ENCODE data around the gene AP2A2.
A peak's percentile ranks its signal among the peaks of the same experiment; 100 is the strongest.

Gene AP2A2

DNA sequence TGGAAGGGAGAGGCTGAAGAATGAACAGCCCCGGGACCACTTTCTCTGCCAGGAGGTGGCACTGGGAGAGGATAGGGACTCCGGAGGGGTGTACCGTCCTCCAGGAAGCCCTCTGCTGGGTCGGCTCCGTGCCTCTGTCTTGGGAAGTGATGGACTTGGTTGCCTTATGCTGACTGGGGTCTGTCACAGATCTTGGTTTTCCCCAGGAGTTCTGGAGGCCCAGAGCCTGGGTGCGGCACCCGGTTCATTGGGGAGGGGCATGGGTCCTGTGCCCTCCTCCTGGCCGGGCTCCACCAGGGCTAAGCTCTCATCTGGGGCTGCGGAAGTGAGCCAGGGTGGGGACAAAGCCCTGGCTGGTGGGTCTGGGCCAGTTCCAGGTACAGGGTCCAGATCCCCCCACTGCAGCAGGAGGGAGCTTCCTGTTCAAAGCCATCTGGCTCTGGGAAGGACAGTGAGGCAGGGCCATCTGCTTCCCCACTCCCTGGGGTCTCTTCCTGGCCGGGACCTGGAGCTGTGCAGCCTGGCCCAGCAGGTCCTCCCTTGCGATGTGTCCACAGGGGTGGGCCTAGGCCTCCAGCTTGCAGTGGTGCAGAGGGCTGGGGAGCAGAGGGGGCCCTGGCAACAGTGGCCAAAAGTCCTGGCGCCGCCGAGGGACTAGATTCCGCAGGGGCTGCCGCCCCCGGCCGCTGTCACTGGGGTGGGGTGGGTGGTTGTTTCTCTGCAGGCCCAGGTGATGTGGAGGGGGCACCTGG is 1.1 kb upstream of the AP2A2 start:
- DNase-seq (ENCODE audit: low spot score), result no peak

DNA sequence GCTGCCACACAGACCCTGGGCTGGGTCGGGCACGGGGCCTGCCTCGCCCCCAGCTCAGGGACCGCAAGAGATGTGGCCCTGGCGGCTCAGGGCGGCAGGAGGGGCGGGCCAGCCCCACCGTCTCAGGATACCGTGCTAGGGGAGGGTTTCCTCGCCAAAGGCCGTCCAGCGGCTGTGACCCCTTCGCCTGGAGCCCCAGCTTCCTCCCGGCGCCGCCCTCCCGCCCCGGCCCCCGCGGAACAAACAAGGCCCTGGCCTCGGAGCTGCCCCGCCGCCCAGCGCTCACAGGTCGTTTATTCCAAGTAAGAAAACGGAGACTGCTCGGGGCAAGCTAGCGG is 543 bp upstream of the AP2A2 start:
- no peak for DNase-seq (ENCODE audit: low spot score)

DNA sequence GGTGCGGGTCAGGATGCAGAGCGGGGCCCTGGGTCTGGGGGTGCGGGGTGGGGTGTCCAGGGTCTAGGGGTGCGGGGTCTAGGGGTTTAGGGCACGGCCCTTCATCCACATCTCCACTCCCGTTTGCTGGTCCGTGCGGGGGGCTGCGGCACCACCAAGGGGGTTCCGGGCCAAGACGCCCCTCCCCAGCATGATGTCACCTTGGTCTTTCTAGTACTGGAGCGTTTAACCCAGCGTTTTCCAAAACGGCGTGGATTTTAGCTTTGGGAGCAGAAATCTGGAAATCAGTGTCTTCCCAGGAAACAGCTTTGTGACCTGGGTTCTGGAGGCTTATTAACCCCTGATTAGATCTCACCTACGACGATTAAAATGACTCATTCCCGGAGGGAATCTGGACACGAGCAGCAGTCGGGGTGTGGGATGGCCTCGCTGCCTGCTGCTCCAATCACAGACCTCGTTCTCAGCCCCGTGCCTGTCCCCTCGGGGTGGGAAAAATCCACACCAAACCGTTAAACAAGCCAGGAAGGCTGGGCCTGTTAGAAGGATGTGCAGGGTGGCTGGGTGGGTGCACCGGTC is 759 bp downstream of the AP2A2 start:
- DNase-seq (ENCODE audit: low spot score), result peak; percentile 53

DNA sequence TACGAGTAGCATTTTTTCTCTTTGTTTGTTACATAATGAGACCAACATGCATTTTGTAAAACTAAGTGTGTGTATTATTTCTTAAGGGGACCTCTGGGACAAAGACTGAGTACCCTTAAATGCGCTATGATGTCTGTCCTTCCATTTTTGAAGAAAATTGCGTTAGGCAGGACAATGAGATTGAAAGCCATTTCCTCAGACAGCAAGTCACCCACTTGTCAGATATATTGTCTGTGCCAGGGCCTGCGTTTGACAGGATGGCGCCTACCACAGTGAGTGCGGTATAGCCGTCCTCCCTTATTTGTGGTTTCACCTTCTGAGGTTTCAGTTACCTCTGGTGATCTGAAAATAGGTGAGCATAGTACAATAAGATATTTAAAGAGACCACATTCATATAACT is 2.2 kb downstream of the AP2A2 start:
- no peak for DNase-seq (ENCODE audit: low spot score)

DNA sequence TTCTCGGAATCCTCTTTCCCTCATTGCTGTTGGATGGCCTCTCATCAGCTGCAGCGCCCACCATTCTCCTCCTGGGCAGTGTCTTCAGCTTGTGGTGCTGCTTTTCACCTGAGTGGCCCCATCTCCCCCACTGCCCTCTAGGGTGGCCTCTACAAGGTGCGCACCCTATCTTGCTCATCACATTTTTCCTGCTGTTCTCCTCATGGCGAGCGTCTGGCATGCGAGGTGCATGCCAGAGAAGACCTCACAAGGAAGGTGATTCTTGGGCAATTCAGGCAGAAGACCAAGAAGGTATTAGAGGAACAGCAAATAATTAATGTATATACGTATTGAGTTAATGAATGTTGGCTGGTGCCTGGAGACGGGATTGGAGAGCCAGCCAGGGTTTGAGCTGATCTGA is 3.1 kb downstream of the AP2A2 start:
- no peak for DNase-seq (ENCODE audit: low spot score)

DNA sequence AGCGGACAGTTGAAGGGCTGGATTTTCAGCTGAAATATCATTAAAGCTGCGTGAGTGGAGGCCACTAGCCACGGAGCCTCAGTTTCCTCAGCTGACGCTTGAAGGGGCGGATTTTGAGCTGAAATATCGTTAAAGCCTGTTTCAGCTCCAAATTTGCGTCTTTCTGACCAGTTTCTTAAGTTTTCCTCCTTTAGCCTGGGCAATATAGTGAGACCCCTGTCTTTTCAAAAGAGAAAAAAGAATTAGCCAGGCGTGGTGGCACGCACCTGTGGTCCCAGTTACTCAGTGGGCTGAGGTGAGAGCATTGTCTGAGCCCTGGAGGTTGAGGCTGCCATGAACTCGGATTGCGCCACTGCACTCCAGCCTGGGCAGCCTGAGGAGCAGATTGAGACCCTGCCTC is 3.7 kb downstream of the AP2A2 start:
- no peak for DNase-seq (ENCODE audit: low spot score)

DNA sequence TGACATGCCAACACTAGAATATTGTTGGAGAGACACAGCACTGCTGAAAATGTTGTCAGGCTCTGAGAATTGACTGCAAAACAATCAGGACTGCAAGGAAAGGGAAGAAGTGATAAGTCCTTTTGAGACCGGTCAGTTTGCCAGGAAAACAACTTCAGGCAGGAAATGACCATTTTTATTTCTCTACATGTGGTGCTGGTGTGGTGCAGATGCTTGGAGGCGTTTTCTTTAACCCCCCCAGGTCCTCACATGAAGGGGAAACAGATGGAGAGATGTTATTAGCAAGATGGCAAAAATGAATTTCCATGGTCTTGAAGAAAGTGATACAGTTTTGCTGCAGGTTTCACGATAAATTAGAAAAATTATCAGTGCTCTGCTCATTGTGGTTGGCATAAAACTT is 5.7 kb downstream of the AP2A2 start:
- DNase-seq (ENCODE audit: low spot score), result no peak

DNA sequence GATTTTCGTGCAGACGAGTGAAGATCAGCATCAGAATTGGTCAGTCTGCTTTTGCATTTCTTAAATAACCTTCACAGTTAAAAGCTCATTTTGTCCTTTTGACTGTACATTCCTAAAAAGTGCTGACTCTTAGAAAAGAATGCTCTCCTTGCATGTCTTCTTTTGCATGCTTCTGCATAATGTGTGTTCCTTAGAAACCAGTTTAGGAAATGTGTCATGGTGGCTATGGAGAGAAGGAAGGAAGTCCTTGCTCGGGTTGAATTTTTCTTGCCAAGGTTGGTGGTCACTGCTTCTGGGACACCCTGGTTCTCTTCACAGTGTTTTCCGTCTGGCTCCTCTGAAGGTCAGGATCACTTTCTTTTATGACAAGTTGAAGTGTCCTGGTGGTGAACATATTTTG is 6.8 kb downstream of the AP2A2 start:
- no peak for DNase-seq (ENCODE audit: low spot score)

DNA sequence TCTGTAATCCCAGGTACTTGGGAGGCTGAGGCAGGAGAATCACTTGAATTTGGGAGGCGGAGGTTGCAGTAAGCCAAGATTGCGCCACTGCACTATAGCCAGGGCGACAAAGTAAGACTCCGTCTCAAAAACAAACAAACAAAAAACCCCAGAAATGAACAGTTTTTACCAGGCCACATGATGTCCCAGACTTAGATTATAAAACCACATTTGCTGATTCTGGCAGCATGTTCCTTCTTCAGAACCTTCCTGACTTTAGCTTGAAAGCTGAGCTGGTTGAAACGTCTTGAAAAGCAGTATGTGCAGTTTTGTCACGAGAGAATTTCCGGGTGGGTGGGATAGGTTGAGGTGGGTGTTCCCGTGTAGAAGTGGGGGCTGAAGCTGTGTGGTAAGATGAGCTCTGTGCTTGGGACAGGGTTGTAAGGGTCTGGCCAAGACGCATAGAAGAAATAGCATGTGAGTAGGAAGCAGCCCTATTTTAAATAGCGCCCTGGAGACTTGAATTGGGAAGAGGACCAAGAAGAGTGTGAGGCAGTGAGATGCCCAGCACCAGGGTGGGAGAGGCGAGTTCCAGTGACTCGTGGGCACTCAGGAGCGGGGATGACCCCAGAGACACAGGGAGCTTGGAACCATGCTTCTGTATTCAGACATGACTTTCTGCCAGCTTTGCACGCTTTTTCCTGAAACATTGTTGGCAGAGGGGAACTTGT is 7.6 kb downstream of the AP2A2 start:
- DNase-seq (ENCODE audit: low spot score), result no peak

DNA sequence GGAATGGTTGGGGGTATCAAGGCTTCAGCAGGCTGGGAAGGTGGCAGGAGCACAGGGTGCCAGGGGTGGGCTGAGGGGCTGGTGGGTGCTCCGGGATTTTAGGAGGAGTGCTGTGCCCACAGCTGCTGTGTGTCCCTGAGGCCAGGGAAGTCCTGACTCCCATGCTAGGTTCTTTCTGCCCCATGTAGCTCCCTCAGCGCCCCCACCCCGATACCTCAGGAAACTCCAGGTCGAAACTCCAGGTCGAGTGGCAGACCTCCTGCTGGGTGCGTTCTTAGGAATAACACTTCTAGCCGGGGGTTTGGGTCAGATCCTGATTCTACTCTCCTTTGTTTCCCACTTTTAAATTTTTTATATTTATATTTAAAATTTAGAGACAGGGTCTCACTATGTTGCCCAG is 8.3 kb downstream of the AP2A2 start:
- no peak for DNase-seq (ENCODE audit: low spot score)

DNA sequence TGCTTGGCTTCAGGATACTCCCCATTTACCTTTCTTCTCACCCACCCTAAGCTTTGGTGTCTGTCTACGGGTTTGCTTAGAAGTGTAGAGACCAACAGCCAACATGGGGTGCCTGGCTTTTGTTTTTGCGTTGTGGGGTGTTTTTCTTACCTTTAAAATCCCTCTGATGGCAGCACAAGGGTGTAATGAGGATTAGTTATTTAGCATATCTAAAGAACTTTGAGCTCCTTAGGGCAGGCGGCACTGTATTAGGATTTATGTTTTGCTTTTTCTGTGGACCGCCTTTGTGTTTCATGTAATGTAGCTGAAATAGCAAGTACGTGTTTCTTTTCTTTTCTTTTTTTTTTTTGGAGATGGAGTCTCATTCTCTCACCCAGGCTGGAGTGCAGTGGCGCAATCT is 8.9 kb downstream of the AP2A2 start:
- no peak for DNase-seq (ENCODE audit: low spot score)

DNA sequence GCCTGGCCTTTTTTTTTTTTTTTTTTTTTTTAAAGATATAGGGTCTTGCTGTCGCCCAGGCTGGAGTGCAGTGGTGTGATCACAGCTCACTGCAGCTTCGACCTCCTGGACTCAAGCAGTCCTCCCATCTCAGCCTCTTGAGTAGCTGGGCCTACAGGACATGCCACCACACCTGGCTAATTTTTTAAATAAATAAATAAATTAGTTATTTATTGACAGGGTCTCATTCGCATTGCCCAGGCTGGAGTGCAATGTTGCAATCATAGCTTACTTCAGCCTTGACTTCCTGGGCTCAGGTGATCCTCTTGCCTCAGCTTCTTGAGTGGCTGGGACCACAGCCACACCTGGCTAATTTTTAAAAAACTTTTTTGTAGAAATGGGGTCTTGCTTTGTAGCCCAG is 10.5 kb downstream of the AP2A2 start:
- no peak for DNase-seq (ENCODE audit: low spot score)

DNA sequence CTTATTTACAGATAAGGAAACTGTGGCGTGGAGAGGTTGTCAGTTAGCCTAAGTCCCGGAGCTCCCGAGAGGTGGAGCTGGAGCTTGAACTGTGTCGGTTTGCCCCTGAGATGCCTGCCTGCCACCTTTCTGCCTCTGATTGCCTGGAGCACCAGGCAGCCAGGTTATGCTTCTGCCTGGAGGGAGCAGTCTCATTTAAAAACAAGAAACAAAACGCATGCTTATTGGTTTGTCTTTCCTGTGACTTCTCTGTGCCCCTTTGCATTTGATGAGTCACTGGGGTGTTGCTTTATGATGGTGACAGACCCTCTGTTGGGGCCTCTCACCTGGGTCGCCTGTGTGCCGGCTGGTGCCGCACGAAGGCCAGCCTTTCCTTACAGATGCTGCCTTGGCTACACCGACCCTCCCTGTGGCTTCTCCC is 12.2 kb downstream of the AP2A2 start:
- no peak for DNase-seq (ENCODE audit: low spot score)

DNA sequence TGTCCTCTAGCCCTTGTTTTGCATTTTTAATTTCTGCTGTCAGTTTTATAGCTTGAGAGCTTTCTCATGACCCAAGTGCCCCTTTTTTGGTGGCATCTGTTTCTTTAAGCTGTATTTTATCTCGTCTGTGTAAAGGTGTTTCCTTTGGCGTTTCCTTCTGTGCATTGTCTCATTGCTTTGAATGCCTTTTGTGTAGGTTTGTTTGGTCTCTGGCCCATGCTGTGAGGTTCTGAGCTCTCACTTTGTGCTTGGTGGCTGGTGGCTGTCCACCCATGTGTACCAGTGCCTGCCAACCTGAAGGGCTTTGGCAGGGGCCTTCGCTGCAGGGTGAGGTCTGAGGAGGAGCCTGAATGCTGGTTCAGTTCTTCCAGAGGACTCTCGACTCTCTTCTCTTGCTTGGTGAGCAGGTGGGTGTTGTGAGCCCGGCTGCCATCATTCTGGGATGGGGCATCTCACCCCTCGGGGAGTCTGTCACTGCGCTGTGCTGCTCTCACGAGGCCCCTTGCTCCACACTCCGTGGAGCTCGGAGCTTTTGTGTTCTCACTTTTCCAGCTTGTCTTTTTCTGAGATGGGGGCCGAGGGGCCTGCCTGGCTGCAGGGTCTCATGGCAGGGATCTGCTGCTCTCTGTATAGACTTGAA is 14.9 kb downstream of the AP2A2 start:
- DNase-seq (ENCODE audit: low spot score), result no peak

DNA sequence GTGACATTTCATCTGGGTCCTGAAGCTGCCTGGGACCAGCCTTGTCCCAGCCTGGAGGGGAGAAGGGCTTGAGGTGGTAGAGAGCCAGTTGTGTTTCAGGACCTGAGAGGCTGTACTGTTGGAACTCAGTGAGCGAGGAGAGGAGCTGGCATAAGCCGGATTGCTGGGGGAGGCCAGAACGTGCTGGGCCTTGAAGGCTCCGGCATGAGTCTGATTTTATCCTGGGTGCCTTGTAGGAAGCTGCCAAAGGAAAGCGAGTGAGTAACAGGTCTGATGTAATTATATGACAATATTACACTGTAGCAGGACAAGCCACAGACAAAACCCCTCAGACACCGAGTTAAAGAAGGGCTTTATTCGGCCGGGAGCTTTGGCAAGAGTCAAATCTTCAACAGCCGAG is 17.2 kb downstream of the AP2A2 start:
- no peak for DNase-seq (ENCODE audit: low spot score)

DNA sequence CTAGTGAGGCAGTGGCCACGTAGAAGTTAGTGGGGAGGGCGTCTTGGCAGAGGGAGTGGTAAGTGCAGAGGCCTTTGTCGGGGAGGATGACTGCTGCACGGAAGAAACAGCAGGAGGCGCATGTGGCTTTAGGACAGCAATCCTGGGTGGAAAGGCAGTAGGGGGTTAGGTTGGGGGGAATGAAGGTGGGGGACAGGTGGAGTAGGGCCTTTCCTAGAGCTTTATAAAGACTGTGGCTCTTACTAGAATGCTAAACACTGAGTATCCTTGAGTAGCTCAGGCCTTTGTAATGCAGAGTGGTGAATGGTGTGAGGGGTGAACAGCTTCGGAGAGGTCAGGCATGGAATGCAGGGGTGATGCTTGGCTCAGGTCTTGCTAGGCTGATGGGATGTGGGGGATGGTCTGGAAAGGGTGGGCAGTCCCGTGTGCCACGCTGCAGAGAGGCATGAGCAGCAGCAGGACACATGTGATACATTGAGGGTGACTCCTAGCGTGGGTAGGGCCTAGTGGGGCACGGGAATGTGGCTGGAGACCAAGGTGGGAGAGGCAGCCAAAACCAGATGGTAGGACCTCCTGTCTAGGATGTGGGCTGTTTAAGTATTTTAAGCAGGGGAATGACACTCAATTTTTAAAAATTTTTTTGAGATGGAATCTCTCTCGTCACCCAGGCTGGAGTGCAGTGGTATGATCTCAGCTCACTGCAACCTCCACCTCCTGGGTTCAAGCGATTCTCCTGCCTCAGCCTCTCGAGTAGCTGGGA is 19.2 kb downstream of the AP2A2 start:
- no peak for DNase-seq (ENCODE audit: low spot score)

DNA sequence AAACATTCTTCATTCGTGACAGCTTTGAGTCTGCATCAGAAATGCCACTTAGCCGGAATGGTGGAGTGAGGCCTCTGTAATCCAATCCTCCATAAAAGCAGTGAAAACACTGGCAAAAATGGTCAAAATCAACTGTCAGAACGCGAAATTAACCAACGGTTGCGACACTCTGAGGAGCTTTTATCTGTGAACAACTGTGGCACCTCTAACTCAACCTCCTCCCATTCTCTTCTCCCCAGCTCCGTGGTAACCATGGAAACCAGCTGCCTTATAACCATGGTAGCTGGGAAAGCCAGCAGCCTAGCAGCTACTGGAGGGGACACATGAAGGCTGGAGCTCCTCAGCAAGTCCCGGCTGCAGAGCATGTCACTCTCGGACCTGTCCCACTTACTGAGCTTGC is 20.3 kb downstream of the AP2A2 start:
- DNase-seq (ENCODE audit: low spot score), result no peak

DNA sequence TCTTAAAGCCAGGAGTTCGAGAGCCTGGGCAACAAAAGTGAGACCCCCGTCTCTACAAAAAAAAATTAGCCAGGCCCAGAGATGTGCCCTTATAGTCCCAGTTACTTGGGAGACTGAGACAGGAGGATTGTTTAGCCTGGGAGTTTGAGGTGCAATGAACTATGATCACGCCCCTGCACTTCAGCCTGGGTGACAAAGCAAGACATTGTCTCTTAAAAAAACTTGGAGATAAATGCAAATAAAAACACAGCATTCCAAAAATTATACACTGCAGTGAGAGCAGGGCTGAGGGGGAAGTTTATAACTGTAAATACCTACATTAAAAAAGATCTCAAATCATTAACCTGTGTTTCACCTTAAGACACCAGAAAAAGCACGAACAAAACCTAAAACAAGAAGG is 22.1 kb downstream of the AP2A2 start:
- no peak for DNase-seq (ENCODE audit: low spot score)

DNA sequence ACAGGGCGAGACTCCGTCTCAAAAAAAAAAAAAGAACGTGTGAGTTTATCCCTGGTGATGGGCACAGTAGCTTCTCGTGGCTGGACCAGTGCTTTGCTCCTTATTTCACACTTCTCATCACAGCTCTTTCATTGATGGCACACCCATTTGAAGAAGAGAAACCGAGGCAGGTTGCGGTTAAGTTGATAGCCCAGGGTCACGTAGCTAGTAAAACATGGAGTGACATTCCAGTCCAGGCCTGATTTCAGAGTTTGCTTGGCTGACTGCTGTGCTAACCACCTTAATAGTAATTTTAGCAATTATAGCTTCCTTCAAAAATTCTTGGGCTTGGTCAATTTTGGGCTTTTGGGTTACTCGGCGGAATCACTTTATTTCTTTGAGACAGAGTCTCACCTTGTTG is 25.8 kb downstream of the AP2A2 start:
- no peak for DNase-seq (ENCODE audit: low spot score)

DNA sequence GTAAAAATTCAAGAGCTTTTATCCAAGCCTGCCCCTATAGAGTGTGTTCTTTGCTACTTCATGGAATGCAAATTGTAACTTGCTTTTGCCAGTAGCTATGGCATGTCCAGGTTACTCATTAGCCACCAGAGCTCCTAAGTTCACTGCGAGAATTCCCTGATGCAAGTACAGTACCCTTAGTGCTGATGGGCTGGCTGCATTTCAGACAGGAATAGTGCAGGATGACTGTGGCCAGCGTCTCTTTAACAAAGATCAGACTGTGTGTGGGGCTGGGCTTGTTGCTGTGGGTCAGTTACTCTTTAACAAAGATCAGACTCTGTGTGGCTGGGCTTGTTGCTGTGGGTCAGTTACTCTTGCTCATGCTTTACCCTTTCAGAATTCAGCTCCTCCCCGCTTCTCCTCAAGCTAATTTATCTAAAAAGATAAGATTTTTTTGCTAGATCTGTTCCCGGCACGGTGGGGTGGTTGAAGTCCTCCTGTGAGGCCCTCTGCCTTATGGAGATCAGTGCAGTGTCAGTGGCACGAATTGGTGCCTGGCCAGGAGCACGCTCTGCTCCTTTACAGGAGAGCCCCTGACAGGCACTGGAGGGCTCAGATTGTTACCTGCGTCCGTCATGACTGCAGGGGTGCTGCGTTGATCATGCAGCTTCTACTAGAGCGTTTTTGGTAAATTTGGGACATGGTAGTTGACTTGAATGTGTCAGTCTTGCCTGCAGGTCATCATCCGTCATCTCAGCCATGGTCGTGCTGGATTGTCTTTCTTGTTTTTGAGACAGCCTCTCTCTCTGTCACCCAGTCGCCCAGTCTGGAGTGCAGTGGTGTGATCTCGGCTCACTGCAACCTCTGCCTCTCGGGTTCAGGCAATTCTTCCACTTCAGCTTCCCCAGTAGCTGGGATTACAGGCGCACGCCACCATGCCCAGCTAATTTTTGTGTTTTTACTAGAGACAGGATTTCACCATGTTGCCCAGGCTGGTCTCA is 27.0 kb downstream of the AP2A2 start:
- DNase-seq (ENCODE audit: low spot score), result peak; percentile 49

DNA sequence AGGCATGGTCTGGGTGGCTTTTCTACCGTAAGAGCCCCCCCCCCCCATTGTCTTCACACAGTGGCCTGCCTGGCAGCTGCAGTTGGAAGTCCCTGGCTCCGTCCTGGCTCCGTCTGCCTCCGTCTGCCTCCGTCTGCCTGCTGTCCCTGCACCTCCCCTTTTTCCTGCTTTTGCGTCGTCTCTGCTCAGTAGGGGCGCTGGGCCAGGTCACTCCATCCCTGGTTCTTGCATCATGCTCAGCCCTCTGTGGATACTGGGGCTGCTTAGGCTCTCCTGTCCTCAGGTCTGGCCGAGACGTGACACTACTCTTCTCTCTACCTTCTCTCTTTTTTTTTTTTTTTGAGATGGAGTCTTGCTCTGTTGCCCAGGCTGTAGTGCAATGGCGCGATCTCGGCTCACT is 27.8 kb downstream of the AP2A2 start:
- DNase-seq (ENCODE audit: low spot score), result no peak

Measured in LoVo (cell line).